ENCODE results near the gene TFG.

Gene TFG

GRCh38 chr3:100708644-100708988 is 678 bp upstream of the TFG start:
- no peak for DNase-seq (ENCODE audit: low read depth)
- no peak for TF ChIP-seq CTCF (conservative IDR thresholded peaks at IDR 0.05; ENCODE audit: low read depth, low read length)
- H3K4me3 ChIP-seq (ENCODE audit: low read depth, low read length) = peak overlapping the region; percentile 52

GRCh38 chr3:100709842-100710260 is 557 bp downstream of the TFG start:
- peak overlapping the region; percentile 88 for H3K4me3 ChIP-seq (ENCODE audit: low read depth, low read length)
- TF ChIP-seq CTCF (conservative IDR thresholded peaks at IDR 0.05; ENCODE audit: low read depth, low read length) = peak; percentile 25
- peak; percentile 52 for DNase-seq (ENCODE audit: low read depth)

DNA sequence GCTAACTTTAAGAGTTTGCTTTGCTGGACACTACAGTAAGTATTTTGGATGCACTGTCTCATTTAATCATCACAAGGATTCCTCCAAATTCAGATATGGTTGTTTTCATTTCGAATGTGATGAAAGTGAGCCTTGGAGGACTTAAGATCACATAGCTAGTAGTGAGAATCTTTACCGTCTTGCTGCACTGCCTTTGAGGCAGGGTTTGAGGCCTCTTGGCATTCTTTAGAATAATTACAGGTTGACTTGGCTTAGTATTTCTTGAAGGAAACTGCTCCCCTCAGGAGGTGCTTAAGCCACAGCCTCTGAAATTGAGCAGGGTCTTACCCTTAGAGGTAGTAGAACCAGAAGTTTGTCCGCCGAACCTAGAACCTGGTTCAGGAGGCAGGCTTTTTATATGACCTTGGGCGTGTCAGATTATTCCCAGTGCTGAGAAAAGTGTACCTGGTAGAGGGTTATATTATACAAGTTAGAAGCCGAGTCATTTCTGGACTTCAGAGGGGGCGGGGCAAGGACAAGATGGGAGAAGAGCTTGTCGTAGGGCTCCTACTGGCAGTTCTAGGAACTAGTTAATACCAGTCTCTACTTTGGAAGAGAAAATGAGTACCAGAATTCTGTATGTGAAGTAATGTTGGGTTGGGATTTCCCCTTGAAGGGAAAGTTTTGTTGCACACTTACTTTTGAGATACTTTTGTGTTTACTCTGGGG is 1.1 kb downstream of the TFG start:
- peak; percentile 86 for DNase-seq (ENCODE audit: low read depth)
- peak overlapping the region; percentile 88 for H3K4me3 ChIP-seq (ENCODE audit: low read depth, low read length)
- TF ChIP-seq CTCF (conservative IDR thresholded peaks at IDR 0.05; ENCODE audit: low read depth, low read length) = peak; percentile 52

GRCh38 chr3:100715176-100715575 is 5.9 kb downstream of the TFG start:
- no peak for TF ChIP-seq CTCF (conservative IDR thresholded peaks at IDR 0.05; ENCODE audit: low read depth, low read length)
- DNase-seq (ENCODE audit: low read depth) = no peak
- H3K4me3 ChIP-seq (ENCODE audit: low read depth, low read length) = no peak overlapping the region

- DNase-seq (ENCODE audit: low read depth) = no peak
- no peak overlapping the region for H3K4me3 ChIP-seq (ENCODE audit: low read depth, low read length)
- TF ChIP-seq CTCF (conservative IDR thresholded peaks at IDR 0.05; ENCODE audit: low read depth, low read length) = no peak
Observed at GRCh38 chr3:100717063-100717462, 7.8 kb downstream of the TFG start.

GRCh38 chr3:100717637-100718487 is 8.6 kb downstream of the TFG start:
- TF ChIP-seq CTCF (conservative IDR thresholded peaks at IDR 0.05; ENCODE audit: low read depth, low read length) = no peak
- DNase-seq (ENCODE audit: low read depth) = no peak
- no peak overlapping the region for H3K4me3 ChIP-seq (ENCODE audit: low read depth, low read length)

All from choroid plexus epithelial cell (primary cell).